Fibroblast of skin of left biceps (primary cell): ENCODE measurements around the gene PRLR.
"Not testable (repeated sequence)": the region's sequence is repeated elsewhere in the genome, so short reads cannot be mapped to it uniquely, and the experiment has no call there.

Experiments
- DNase-seq, 2 experiments: peaks; one replicate each; pipeline ENCODE4 v3.0.0-alpha.2; 2013; ENCODE audit warnings: low read depth in 2 of 2

The PRLR gene

DNA sequence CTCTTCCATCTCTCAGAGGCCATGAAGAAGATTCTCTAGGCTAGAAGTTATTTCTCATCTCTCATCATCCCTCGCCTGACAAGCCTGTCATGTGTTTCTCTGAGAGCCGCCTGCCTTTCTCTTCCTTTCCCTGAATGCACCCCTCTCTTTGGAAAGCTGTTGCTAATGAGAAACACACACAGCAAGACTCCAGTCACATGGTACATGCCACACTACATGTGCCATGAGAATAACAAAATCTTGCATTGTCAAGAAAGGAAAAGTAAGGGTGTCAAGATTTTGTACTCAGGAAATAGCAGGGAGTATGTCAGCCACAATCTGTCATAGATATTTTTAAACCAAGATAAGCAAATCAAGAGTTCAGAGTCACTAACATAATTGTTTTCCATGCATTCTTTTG lies 191.4 kb downstream of the PRLR start:
- no peak for DNase-seq

- no peak for DNase-seq
These were observed 193.8 kb downstream of the PRLR start for GRCh38 chr5:35036536-35036935.

DNA sequence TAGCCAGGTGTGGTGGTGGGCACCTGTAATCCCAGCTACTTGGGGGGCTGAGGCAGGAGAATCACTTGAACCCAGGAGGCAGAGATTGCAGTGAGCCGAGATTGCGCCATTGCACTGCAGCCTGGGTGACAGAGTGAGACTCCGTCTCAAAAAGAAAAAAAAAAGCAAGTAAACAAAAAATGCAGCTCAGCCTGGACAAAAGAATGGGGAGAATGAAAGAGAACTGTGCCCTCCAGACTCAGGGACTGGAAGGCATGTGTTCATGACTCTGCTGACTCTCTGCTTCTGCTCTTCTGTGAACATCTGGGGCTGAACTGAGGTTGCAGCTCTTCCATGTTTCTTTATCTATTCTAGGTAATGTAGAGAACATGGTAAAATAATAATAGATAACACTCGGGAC lies 194.4 kb downstream of the PRLR start:
- DNase-seq = not testable (repeated sequence)

DNA sequence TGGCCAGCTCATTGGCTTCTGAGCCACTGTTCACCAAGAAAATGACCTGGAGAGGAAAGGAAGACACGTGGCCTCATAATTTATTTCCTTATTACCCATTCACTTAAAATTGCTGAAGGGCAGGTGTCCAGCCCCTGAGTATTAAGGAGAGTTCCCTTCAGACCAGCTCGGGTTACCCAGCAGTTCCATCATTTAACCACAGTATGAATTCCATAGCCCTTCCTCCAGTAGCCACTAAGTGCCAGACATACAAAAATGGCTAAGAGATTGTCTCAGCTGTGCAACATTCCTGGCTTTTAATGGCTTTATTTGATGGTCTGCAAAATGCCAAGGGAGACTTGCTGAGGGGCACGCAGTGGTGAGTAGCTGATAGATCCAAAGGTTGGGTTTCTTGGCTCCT lies 195.0 kb downstream of the PRLR start:
- no peak for DNase-seq

- DNase-seq = no peak
These were observed 197.9 kb downstream of the PRLR start for GRCh38 chr5:35032356-35032755.

GRCh38 chr5:35031276-35031675 lies 199.0 kb downstream of the PRLR start:
- no peak for DNase-seq

DNA sequence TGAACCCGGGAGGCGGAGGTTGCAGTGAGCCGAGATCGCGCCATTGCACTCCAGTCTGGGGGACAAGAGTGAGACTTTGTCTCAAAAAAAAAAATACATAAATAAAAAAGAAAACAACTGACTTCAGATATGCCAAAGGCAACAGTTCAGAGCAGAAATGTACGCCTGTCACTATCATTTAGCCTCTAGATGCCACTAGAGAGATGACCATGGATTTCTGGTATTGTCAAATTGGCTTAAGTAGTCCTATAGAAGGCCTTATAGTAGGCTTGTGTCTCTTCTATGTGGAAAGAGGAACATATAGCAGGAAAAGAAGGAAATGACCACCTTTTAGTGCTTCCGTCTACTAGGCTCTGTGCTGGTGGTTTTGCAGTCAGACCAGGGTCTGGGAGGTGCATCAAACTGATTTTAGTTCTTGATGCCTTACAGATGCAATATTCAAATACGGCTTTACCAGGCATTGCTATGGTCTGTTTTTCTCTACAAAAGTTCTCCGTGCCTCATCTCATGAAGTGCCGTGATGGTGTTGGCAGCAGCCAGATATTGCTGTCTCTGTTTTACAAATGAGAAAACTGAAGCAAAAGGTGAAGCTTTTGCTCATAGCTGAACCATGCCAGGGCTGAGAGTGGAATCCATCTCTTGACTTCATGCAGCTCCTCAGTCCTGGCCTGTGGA lies 199.7 kb downstream of the PRLR start:
- DNase-seq = no peak

DNA sequence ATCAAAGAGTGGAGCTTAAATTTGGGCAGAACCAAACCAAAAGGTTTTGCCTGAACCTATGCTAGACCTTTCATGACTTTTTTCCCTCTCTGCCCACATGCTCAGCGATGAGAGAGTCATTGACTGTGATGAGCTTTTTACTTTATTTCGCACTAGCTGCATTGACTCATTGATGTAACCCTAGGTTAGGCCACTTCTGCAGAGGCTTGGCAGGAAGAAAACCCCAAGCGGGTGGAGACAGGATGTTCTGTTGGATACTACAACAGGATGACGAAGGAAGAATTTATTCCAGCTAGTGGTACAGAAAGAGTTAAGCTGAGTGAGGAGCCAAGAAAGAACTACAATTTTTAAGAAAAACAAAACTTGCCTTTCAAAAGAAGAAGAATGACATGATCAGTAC lies 201.0 kb downstream of the PRLR start:
- no peak for DNase-seq

DNA sequence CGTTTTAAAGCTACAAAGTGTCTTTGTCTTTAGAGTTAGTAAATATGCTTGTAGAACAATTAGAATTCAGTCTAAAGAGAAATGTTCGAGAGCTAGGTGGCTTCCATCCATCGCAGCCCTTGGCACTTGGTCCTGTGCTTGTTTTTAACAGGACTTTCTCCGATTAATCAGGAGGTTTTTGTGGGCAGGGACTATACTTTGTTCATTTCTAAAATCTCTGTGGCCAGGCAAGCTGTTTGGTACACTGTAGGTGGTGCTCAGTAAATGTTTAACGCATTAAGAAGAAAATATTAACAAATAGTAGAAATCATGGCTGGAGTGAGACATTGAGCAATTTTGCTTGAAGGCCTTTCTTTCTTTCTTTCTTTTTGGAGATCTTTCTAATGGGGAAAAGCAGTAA lies 203.3 kb downstream of the PRLR start:
- no peak for DNase-seq

- no peak for DNase-seq
These were observed 203.9 kb downstream of the PRLR start for GRCh38 chr5:35026280-35026840.

DNA sequence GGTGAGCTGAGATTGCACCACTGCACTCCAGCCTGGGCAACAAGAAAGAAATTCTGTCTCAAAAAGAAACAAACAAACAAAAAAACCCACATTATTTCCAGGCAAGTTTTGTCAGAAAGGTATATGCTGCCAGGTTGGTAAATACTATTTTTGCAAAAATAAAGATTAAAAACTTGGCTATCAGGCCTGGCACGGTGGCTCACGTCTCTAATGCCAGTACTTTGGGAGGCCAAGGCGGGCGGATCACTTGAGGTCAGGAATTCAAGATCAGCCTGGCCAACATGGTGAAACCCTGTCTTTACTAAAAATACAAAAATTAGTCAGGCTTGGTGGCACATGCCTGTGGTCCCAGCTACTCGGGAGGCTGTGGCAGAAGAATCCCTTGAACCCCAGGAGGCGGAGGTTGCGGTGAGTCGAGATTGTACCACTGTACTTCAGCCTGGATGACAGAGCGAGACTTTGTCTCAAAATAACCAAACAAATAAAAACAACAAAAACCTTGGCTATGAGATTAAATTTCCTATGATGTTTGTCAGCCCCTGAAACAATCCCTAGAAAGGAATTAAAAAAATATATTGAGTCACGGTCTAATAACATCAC lies 205.3 kb downstream of the PRLR start:
- no peak for DNase-seq

GRCh38 chr5:35023391-35024178 lies 206.7 kb downstream of the PRLR start:
- DNase-seq = no peak

DNA sequence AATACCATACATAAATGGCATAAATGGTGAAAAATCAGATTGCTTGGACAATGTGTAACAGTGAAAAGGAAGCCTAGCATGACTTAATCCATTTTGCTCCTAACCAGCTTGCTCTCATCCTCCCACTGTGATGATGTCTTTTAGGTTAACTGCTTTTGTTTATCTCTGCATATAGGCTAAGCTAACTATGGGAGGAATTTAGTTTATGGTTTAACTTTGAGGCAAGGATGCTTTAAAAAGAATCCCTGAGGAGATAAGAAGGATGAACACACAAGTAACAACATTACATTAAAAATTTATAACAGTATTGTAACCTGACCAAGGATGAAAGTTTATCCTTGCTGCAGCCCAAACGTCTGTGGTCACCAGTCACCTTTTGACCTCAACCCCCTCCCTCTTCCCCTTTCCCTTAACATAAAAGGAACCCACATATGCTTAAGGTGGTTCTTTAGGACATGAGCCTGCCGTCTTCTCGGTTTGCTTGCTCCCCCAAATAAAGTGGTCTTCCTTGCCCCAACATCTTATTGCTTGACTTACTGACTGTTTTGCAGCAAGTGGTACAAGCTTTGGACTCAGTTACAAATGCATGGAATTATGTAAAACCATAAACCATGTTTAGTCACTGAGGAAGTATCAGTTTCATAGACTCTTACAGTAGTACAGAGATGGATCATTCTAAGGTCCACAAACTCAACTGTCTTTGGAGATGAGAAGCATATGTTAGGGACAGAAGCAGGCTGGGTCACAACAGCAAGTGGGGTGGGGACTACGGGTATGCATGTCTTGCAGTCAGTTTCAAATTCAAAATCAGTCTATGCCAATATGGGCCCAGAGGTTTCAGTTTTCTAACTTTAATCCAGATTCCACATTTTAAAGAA lies 213.9 kb downstream of the PRLR start:
- no peak for DNase-seq

GRCh38 chr5:35015063-35015462 lies 215.2 kb downstream of the PRLR start:
- no peak for DNase-seq

GRCh38 chr5:35012796-35013195 lies 217.5 kb downstream of the PRLR start:
- DNase-seq = no peak

GRCh38 chr5:35012365-35012764 lies 217.9 kb downstream of the PRLR start:
- DNase-seq = no peak

- DNase-seq = no peak
These were observed 219.6 kb downstream of the PRLR start for GRCh38 chr5:35010676-35011075.

DNA sequence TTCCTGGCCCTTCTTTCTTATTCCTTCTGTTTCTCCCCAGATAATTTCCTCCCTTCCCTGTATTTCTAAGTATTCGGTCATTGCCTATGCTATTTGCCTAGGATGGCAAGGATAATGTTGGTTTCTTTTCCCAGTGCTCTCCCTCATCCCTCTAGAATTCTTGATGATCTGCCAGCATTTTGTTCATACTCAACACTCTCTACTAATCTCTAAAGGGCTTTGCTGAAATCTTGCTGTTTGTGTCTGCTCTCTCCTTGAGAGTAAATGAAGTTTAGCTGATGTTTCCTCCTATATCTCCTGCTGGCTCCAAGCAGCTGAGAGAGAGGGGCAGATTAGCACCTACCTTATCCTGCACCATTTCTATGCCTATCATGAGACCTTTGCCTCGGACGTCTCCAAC lies 220.6 kb downstream of the PRLR start:
- DNase-seq = no peak

DNA sequence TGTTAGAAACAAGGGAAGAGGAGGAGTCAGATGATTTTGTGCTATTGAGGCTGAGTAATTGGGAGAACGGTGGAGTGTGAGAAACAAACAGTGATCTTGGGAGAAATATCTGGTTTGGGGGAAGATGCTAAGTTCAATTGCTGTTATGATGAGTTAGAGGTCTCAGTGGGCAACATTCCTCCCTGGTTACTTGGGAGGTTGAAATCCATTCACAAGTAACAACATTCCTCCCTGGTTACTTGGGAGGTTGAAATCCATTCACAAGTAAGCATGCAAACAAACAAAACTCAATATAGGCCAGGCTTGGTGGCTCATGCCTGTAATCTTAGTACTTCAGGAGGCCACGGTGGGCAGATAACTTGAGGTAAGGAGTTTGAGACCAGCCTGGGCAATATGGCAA lies 221.3 kb downstream of the PRLR start:
- no peak for DNase-seq

- no peak for DNase-seq
These were observed 225.5 kb downstream of the PRLR start for GRCh38 chr5:35004771-35005170.

- no peak for DNase-seq
These were observed 226.1 kb downstream of the PRLR start for GRCh38 chr5:35004200-35004599.
